CD4-positive, CD25-positive, alpha-beta regulatory T cell (primary cell): ENCODE data around the gene BRI3. TPM values are rescaled to one million over a fixed set of nuclear protein-coding genes. Genes with fewer than 3 reads are reported as not detected.

Experiments
- ATAC-seq, 2 donors: fragments of 150-1000 bp; cut with Tn5 transposase; one replicate each; pipeline ENCODE4 v1.10.0; 2021; ENCODE audit warnings: low read depth in 2 of 2, moderate number of reproducible peaks in 2 of 2, moderate library complexity in 1 of 2
- DNase-seq, 3 donors: peaks; one replicate each; pipeline versions ENCODE4 v3.0.0 to v3.0.0-alpha.2; 2012 to 2022; ENCODE audit warnings: mixed read lengths in 1 of 3
- H3K27ac ChIP-seq: one replicate; pipeline ENCODE4 v1.7.0; 2013; ENCODE audit warnings: mild to moderate bottlenecking, low read length; ENCODE audit not compliant: insufficient read depth, poor library complexity, severe bottlenecking
- H3K27me3 ChIP-seq: one replicate; pipeline ENCODE4 v1.7.0; 2013; ENCODE audit warnings: low read length; ENCODE audit not compliant: control insufficient read depth, insufficient read depth
- H3K36me3 ChIP-seq: one replicate; pipeline ENCODE4 v1.7.0; 2013; ENCODE audit warnings: mild to moderate bottlenecking, low read length, moderate library complexity; ENCODE audit not compliant: control insufficient read depth, insufficient read depth
- H3K4me1 ChIP-seq: 2 replicates; pipeline ENCODE4 v1.7.0; 2013; ENCODE audit warnings: mild to moderate bottlenecking, low read length; ENCODE audit not compliant: insufficient read depth, control insufficient read depth, poor library complexity, severe bottlenecking
- H3K4me3 ChIP-seq: one replicate; pipeline ENCODE4 v1.7.0; 2013; ENCODE audit warnings: low read depth, mild to moderate bottlenecking, low read length, moderate library complexity
- H3K9me3 ChIP-seq, 2 experiments: 1 replicate in 1 of 2; 2 replicates in 1 of 2; pipeline ENCODE4 v1.7.0; 2013; ENCODE audit warnings: low read length in 2 of 2, mild to moderate bottlenecking in 1 of 2, moderate library complexity in 1 of 2; ENCODE audit not compliant: control insufficient read depth in 2 of 2
- H3K27ac Mint-ChIP-seq, 3 donors: one replicate each; pipeline ENCODE4 v1.8.0; 2020 to 2022; ENCODE audit warnings: mild to moderate bottlenecking in 3 of 3, mixed read lengths in 3 of 3, moderate library complexity in 2 of 3
- H3K27me3 Mint-ChIP-seq: one replicate; pipeline ENCODE4 v1.8.0; 2022; ENCODE audit warnings: mild to moderate bottlenecking, mixed read lengths
- H3K36me3 Mint-ChIP-seq: one replicate; pipeline ENCODE4 v1.8.0; 2020; ENCODE audit warnings: mixed read lengths
- H3K4me1 Mint-ChIP-seq, 4 donors: one replicate each; pipeline ENCODE4 v1.8.0; 2020 to 2022; ENCODE audit warnings: mixed read lengths in 4 of 4, mild to moderate bottlenecking in 1 of 4
- H3K4me3 Mint-ChIP-seq, 4 donors: one replicate each; pipeline ENCODE4 v1.8.0; 2020 to 2022; ENCODE audit warnings: mild to moderate bottlenecking in 4 of 4, mixed read lengths in 4 of 4, moderate library complexity in 3 of 4
- H3K9me3 Mint-ChIP-seq, 7 donors: one replicate each; pipeline ENCODE4 v1.8.0; 2020 to 2022; ENCODE audit warnings: mixed read lengths in 7 of 7, mild to moderate bottlenecking in 3 of 7, moderate library complexity in 2 of 7
- polyA plus RNA-seq, 4 donors: library from polyadenylated mRNA; unstranded; fragments of 300-500 nt; fragmentation: Illumina TruSeq; gene quantifications; one replicate each; pipeline ENCODE4 v1.2.3, GENCODE V29; 2021
- total RNA-seq: library from RNA; stranded (reverse); gene quantifications from one replicate; pipeline ENCODE4 v1.2.3, GENCODE V29; 2022

BRI3 gene
- total and polyA plus RNA-seq, 5 donors from 2014 or later: 15.6 to 55.9 (median 16.4) TPM

- Mint-ChIP-seq H3K4me3 (no peak overlapping the region), H3K4me1 (peaks cover 0 to 38% (median 8%) of the 10 kb centered on the region in 4 donors), H3K27ac (peak overlapping the region in 1 of 3 donors; percentile 56)
Observed at GRCh38 chr7:98288064-98288823, 6.8 kb downstream of the BRI3 start.

GRCh38 chr7:98289333-98289875, 7.9 kb downstream of the BRI3 start:
- Histone ChIP-seq H3K27me3 (no peaks in the 10 kb centered on the region), H3K4me3 (no peak overlapping the region), H3K27ac (no peak overlapping the region), H3K4me1 (peaks cover 14% of the 10 kb centered on the region), H3K36me3 (peaks cover 11% of the 10 kb centered on the region), H3K9me3 (no peaks in the 10 kb centered on the region)
- no peak for DNase-seq
- Mint-ChIP-seq H3K27me3 (no peaks in the 10 kb centered on the region), H3K36me3 (no peaks in the 10 kb centered on the region), H3K9me3 (no peaks in the 10 kb centered on the region), H3K27ac (no peak overlapping the region), H3K4me1 (peaks cover 0 to 28% (median 6%) of the 10 kb centered on the region in 4 donors), H3K4me3 (no peak overlapping the region)
- no peak for ATAC-seq

More at GRCh38 chr7:98288064-98288823, 6.8 kb downstream of the BRI3 start:
- Histone ChIP-seq H3K36me3 (peaks cover 11% of the 10 kb centered on the region), H3K9me3 (no peaks in the 10 kb centered on the region), H3K27me3 (no peaks in the 10 kb centered on the region), H3K4me3 (no peak overlapping the region), H3K4me1 (peaks cover 26% of the 10 kb centered on the region), H3K27ac (no peak overlapping the region)
- DNase-seq: no peak
- Mint-ChIP-seq H3K36me3 (peaks cover under 1% of the 10 kb centered on the region), H3K27me3 (no peaks in the 10 kb centered on the region), H3K9me3 (no peaks in the 10 kb centered on the region)
- no peak for ATAC-seq

- Mint-ChIP-seq H3K27me3 (no peaks in the 10 kb centered on the region), H3K9me3 (no peaks in the 10 kb centered on the region), H3K36me3 (no peaks in the 10 kb centered on the region), H3K27ac (no peak overlapping the region), H3K4me1 (peaks cover 0 to 11% (median 2%) of the 10 kb centered on the region in 4 donors), H3K4me3 (no peak overlapping the region)
- H3K4me1 ChIP-seq: no peaks in the 10 kb centered on the region
- DNase-seq (no peak), ATAC-seq (no peak)
- no peak overlapping the region for H3K4me3 ChIP-seq
- H3K9me3 ChIP-seq: no peaks in the 10 kb centered on the region
- no peaks in the 10 kb centered on the region for H3K27me3 ChIP-seq
- peaks cover 11% of the 10 kb centered on the region for H3K36me3 ChIP-seq
- no peak overlapping the region for H3K27ac ChIP-seq
Observed at GRCh38 chr7:98291717-98292116, 10.2 kb downstream of the BRI3 start.

- no peaks in the 10 kb centered on the region for H3K4me1 ChIP-seq
- no peak overlapping the region for H3K27ac ChIP-seq
- H3K27ac Mint-ChIP-seq: no peak overlapping the region
- H3K4me3 Mint-ChIP-seq: no peak overlapping the region
- H3K36me3 ChIP-seq: peaks cover 11% of the 10 kb centered on the region
- no peaks in the 10 kb centered on the region for H3K9me3 ChIP-seq
- DNase-seq: no peak
- peaks cover 0 to 6% (median 2%) of the 10 kb centered on the region in 4 donors for H3K4me1 Mint-ChIP-seq
- no peaks in the 10 kb centered on the region for H3K9me3 Mint-ChIP-seq
- no peaks in the 10 kb centered on the region for H3K27me3 Mint-ChIP-seq
- no peak for ATAC-seq
- no peaks in the 10 kb centered on the region for H3K27me3 ChIP-seq
- H3K4me3 ChIP-seq: no peak overlapping the region
- H3K36me3 Mint-ChIP-seq: no peaks in the 10 kb centered on the region
Observed at GRCh38 chr7:98293265-98293664, 11.8 kb downstream of the BRI3 start.

- Mint-ChIP-seq H3K27me3 (no peaks in the 10 kb centered on the region), H3K4me3 (no peak overlapping the region), H3K27ac (no peak overlapping the region), H3K36me3 (no peaks in the 10 kb centered on the region), H3K9me3 (no peaks in the 10 kb centered on the region), H3K4me1 (peaks cover 0 to 3% (median 1%) of the 10 kb centered on the region in 4 donors)
- no peaks in the 10 kb centered on the region for H3K27me3 ChIP-seq
- no peaks in the 10 kb centered on the region for H3K4me1 ChIP-seq
- no peak overlapping the region for H3K27ac ChIP-seq
- no peaks in the 10 kb centered on the region for H3K9me3 ChIP-seq
- DNase-seq: no peak
- peaks cover 11% of the 10 kb centered on the region for H3K36me3 ChIP-seq
- ATAC-seq: no peak
- H3K4me3 ChIP-seq: no peak overlapping the region
Observed at GRCh38 chr7:98293746-98294145, 12.3 kb downstream of the BRI3 start.

- no peaks in the 10 kb centered on the region for H3K9me3 ChIP-seq
- Mint-ChIP-seq H3K27ac (no peak overlapping the region), H3K9me3 (no peaks in the 10 kb centered on the region), H3K36me3 (no peaks in the 10 kb centered on the region), H3K27me3 (no peaks in the 10 kb centered on the region), H3K4me1 (peaks cover 0 to 3% (median 1%) of the 10 kb centered on the region in 4 donors), H3K4me3 (no peak overlapping the region)
- DNase-seq (no peak), ATAC-seq (no peak)
- peaks cover 11% of the 10 kb centered on the region for H3K36me3 ChIP-seq
- no peaks in the 10 kb centered on the region for H3K27me3 ChIP-seq
- H3K27ac ChIP-seq: no peak overlapping the region
- no peak overlapping the region for H3K4me3 ChIP-seq
- no peaks in the 10 kb centered on the region for H3K4me1 ChIP-seq
Observed at GRCh38 chr7:98294326-98294725, 12.8 kb downstream of the BRI3 start.

GRCh38 chr7:98294798-98295382, 13.4 kb downstream of the BRI3 start:
- no peaks in the 10 kb centered on the region for H3K27me3 ChIP-seq
- H3K4me3 Mint-ChIP-seq: no peak overlapping the region
- H3K4me3 ChIP-seq: no peak overlapping the region
- peak in 1 of 3 donors; percentile 16 for DNase-seq
- H3K27me3 Mint-ChIP-seq: no peaks in the 10 kb centered on the region
- no peaks in the 10 kb centered on the region for H3K4me1 Mint-ChIP-seq
- ATAC-seq: peak in 1 of 2 donors; percentile 46
- no peak overlapping the region for H3K27ac Mint-ChIP-seq
- H3K9me3 ChIP-seq: no peaks in the 10 kb centered on the region
- H3K4me1 ChIP-seq: no peaks in the 10 kb centered on the region
- H3K27ac ChIP-seq: no peak overlapping the region
- no peaks in the 10 kb centered on the region for H3K9me3 Mint-ChIP-seq
- no peaks in the 10 kb centered on the region for H3K36me3 Mint-ChIP-seq
- H3K36me3 ChIP-seq: peaks cover 11% of the 10 kb centered on the region
